ENCODE measurements around the gene COL20A1.

COL20A1 gene

DNA sequence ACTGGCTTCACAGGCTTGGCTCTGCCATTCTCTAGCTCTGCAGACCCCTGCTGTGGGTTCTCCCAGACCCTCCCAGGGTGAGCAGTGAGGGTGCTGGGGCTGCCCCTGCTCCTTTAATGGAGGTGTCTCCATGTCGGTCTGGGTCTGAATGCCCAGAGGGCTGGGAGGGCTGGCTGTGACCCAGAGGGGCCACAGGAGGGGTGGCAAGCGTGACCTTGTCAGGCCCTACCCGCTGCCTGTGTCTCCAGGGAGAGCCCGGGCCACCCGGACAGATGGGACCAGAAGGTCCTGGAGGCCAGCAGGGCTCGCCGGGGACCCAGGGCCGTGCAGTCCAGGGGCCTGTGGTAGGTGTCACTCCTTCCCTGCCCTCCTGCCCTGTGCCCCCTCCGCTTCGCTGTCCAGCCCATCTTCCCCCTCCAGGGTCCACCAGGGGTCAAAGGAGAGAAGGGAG, 32.1 kb downstream of the COL20A1 start:
- no peaks in the 10 kb centered on the region for H3K27me3 ChIP-seq (ENCODE audit: control insufficient read depth, insufficient read depth, low read length)
- no peaks in the 10 kb centered on the region for H3K36me3 ChIP-seq (ENCODE audit: control insufficient read depth, insufficient read depth, low read length)
- H3K4me1 ChIP-seq (ENCODE audit: control insufficient read depth, insufficient read depth, low read length), result no peaks in the 10 kb centered on the region
- no peak overlapping the region for H3K4me3 ChIP-seq (ENCODE audit: low read depth, low read length)
- H3K27ac ChIP-seq (ENCODE audit: low read depth, low read length), result no peak overlapping the region
- H3K9ac ChIP-seq (ENCODE audit: low read depth, low read length), result no peak overlapping the region
- no peaks in the 10 kb centered on the region for H3K9me3 ChIP-seq (ENCODE audit: control insufficient read depth, insufficient read depth, low read length)

DNA sequence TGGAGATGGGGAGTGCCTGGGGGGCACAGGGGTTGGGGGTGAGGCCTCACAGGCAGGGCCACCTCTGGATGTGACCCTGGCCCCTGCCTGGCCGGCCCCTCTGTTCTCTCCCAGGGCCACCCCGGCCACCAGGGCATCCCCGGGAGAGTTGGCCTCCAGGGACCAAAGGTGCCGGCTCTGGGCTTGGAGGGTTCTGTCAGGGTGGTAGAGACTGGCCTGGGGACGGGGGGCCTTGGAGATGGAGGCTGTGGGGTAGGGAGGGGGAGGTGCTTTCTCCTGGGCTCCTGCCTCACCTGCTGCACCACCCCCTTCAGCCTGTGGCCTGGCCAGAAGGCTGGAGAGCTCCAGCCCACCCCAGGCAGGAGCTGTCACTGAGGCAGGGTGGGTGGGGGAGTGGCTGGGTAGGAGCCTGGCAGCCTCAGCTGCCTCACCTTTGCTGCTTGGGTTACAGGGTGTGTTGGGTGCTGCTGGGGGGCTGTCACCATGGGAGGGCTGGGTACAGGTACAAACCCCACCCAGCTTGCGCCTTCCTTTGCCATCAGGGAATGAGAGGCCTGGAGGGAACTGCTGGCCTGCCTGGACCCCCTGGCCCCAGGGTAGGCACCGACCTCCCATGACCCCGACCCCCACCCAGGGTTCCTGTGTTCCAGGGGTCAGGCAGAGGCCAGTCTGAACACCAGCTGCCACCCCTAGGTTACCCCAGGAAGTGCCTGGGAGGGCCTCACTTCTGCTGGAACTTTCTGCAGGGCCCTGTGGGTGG, 32.7 kb downstream of the COL20A1 start:
- Histone ChIP-seq H3K4me3 (ENCODE audit: low read depth, low read length) (no peak overlapping the region), H3K36me3 (ENCODE audit: control insufficient read depth, insufficient read depth, low read length) (no peaks in the 10 kb centered on the region), H3K4me1 (ENCODE audit: control insufficient read depth, insufficient read depth, low read length) (no peaks in the 10 kb centered on the region), H3K27ac (ENCODE audit: low read depth, low read length) (no peak overlapping the region), H3K9me3 (ENCODE audit: control insufficient read depth, insufficient read depth, low read length) (no peaks in the 10 kb centered on the region), H3K27me3 (ENCODE audit: control insufficient read depth, insufficient read depth, low read length) (no peaks in the 10 kb centered on the region), H3K9ac (ENCODE audit: low read depth, low read length) (no peak overlapping the region)

GRCh38 chr20:63326314-63327230, 33.6 kb downstream of the COL20A1 start:
- no peak overlapping the region for H3K9ac ChIP-seq (ENCODE audit: low read depth, low read length)
- no peak overlapping the region for H3K4me3 ChIP-seq (ENCODE audit: low read depth, low read length)
- H3K27ac ChIP-seq (ENCODE audit: low read depth, low read length), result no peak overlapping the region
- no peaks in the 10 kb centered on the region for H3K27me3 ChIP-seq (ENCODE audit: control insufficient read depth, insufficient read depth, low read length)
- no peaks in the 10 kb centered on the region for H3K9me3 ChIP-seq (ENCODE audit: control insufficient read depth, insufficient read depth, low read length)
- no peaks in the 10 kb centered on the region for H3K36me3 ChIP-seq (ENCODE audit: control insufficient read depth, insufficient read depth, low read length)
- no peaks in the 10 kb centered on the region for H3K4me1 ChIP-seq (ENCODE audit: control insufficient read depth, insufficient read depth, low read length)

DNA sequence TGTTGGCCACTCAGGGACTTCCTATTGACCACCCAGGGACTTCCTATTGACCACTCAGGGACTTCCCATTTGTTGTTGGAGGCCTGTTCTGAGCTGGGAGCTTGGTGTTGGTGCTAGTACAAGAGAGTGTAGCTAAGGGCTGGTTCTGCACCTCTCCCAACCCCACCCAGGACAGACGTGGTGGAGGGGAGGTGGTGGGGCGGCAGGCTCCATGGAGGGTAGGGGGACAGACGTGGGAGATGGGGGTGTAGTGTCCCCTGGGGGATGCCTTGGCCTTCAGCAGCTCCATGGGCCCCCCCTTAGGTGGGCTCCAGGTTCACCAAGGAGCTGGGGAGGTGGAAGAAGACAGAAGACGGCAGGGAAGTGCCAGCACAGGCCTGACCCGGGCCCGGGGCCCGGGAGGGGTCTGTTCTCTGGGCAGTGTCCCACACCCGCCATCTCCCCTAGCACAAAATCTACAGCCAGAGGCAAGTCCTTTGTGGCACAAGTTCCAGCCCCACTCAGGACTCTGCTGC, 34.3 kb downstream of the COL20A1 start:
- Histone ChIP-seq H3K9me3 (ENCODE audit: control insufficient read depth, insufficient read depth, low read length) (peaks cover 4% of the 10 kb centered on the region; the same call in 1 of the 2 replicates), H3K4me3 (ENCODE audit: low read depth, low read length) (no peak overlapping the region), H3K9ac (ENCODE audit: low read depth, low read length) (no peak overlapping the region), H3K4me1 (ENCODE audit: control insufficient read depth, insufficient read depth, low read length) (no peaks in the 10 kb centered on the region), H3K36me3 (ENCODE audit: control insufficient read depth, insufficient read depth, low read length) (no peaks in the 10 kb centered on the region), H3K27ac (ENCODE audit: low read depth, low read length) (no peak overlapping the region), H3K27me3 (ENCODE audit: control insufficient read depth, insufficient read depth, low read length) (no peaks in the 10 kb centered on the region)

GRCh38 chr20:63328026-63328700, 35.2 kb downstream of the COL20A1 start:
- Histone ChIP-seq H3K4me3 (ENCODE audit: low read depth, low read length) (no peak overlapping the region), H3K9ac (ENCODE audit: low read depth, low read length) (no peak overlapping the region), H3K27me3 (ENCODE audit: control insufficient read depth, insufficient read depth, low read length) (no peaks in the 10 kb centered on the region), H3K4me1 (ENCODE audit: control insufficient read depth, insufficient read depth, low read length) (no peaks in the 10 kb centered on the region), H3K9me3 (ENCODE audit: control insufficient read depth, insufficient read depth, low read length) (peaks cover 4% of the 10 kb centered on the region; the same call in 1 of the 2 replicates), H3K27ac (ENCODE audit: low read depth, low read length) (no peak overlapping the region), H3K36me3 (ENCODE audit: control insufficient read depth, insufficient read depth, low read length) (no peaks in the 10 kb centered on the region)

GRCh38 chr20:63328718-63329275, 35.8 kb downstream of the COL20A1 start:
- H3K27ac ChIP-seq (ENCODE audit: low read depth, low read length), result no peak overlapping the region
- no peaks in the 10 kb centered on the region for H3K27me3 ChIP-seq (ENCODE audit: control insufficient read depth, insufficient read depth, low read length)
- H3K9ac ChIP-seq (ENCODE audit: low read depth, low read length), result no peak overlapping the region
- no peaks in the 10 kb centered on the region for H3K36me3 ChIP-seq (ENCODE audit: control insufficient read depth, insufficient read depth, low read length)
- no peaks in the 10 kb centered on the region for H3K4me1 ChIP-seq (ENCODE audit: control insufficient read depth, insufficient read depth, low read length)
- H3K4me3 ChIP-seq (ENCODE audit: low read depth, low read length), result no peak overlapping the region
- peaks cover 4% of the 10 kb centered on the region; the same call in 1 of the 2 replicates for H3K9me3 ChIP-seq (ENCODE audit: control insufficient read depth, insufficient read depth, low read length)

GRCh38 chr20:63329331-63330083, 36.5 kb downstream of the COL20A1 start:
- Histone ChIP-seq H3K4me3 (ENCODE audit: low read depth, low read length) (no peak overlapping the region), H3K36me3 (ENCODE audit: control insufficient read depth, insufficient read depth, low read length) (no peaks in the 10 kb centered on the region), H3K27me3 (ENCODE audit: control insufficient read depth, insufficient read depth, low read length) (no peaks in the 10 kb centered on the region), H3K9me3 (ENCODE audit: control insufficient read depth, insufficient read depth, low read length) (peaks cover 4% of the 10 kb centered on the region; the same call in 1 of the 2 replicates), H3K4me1 (ENCODE audit: control insufficient read depth, insufficient read depth, low read length) (no peaks in the 10 kb centered on the region), H3K27ac (ENCODE audit: low read depth, low read length) (no peak overlapping the region), H3K9ac (ENCODE audit: low read depth, low read length) (no peak overlapping the region)

DNA sequence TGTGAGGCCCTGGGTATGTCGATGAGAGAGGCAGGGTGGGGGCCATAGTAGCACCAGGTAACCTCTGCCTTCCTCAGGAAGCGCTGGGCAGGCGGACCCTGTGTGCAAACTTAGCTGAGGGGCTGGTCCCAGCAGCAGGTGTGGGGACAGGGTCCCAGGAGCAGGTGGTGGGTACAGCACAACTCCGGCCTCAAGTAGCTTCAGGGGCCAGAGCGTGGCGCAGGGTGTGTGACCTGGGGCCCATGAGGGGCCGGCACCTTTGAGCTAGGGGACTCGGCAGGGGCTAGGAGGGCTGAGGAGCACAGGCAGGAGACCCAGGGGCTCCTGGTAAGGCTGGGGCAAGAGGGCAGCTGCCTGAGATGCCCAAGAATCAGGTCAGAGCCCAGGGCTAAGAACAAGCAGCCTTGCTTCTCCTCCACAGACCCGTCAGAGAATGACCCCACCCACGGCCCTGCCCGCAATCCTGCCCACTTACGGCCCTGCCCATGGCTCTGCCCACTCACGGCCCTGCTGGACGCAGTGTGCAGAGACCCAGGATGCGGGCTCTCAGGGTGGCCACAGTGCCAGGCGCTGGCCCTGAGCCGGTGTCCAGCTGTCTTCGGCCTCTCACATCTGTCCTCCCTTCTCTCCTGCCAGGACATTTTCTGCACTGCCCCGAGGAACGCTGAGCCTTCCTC, 37.2 kb downstream of the COL20A1 start:
- Histone ChIP-seq H3K36me3 (ENCODE audit: control insufficient read depth, insufficient read depth, low read length) (no peaks in the 10 kb centered on the region), H3K4me1 (ENCODE audit: control insufficient read depth, insufficient read depth, low read length) (no peaks in the 10 kb centered on the region), H3K9me3 (ENCODE audit: control insufficient read depth, insufficient read depth, low read length) (peaks cover 4% of the 10 kb centered on the region; the same call in 1 of the 2 replicates), H3K27me3 (ENCODE audit: control insufficient read depth, insufficient read depth, low read length) (no peaks in the 10 kb centered on the region), H3K9ac (ENCODE audit: low read depth, low read length) (no peak overlapping the region), H3K27ac (ENCODE audit: low read depth, low read length) (no peak overlapping the region), H3K4me3 (ENCODE audit: low read depth, low read length) (no peak overlapping the region)

- H3K9ac ChIP-seq (ENCODE audit: low read depth, low read length), result no peak overlapping the region
- no peak overlapping the region for H3K27ac ChIP-seq (ENCODE audit: low read depth, low read length)
- no peaks in the 10 kb centered on the region for H3K27me3 ChIP-seq (ENCODE audit: control insufficient read depth, insufficient read depth, low read length)
Observed at GRCh38 chr20:63330940-63331339, 38.0 kb downstream of the COL20A1 start.

More at GRCh38 chr20:63330940-63331339, 38.0 kb downstream of the COL20A1 start:
- peaks cover 4% of the 10 kb centered on the region; the same call in 1 of the 2 replicates for H3K9me3 ChIP-seq (ENCODE audit: control insufficient read depth, insufficient read depth, low read length)
- no peaks in the 10 kb centered on the region for H3K36me3 ChIP-seq (ENCODE audit: control insufficient read depth, insufficient read depth, low read length)
- H3K4me1 ChIP-seq (ENCODE audit: control insufficient read depth, insufficient read depth, low read length), result no peaks in the 10 kb centered on the region
- no peak overlapping the region for H3K4me3 ChIP-seq (ENCODE audit: low read depth, low read length)

Data from HUES48 (cell line).